GM12878 (cell line): ENCODE data around the gene SLC2A2. TPM values are rescaled to one million over a fixed set of nuclear protein-coding genes. Genes with fewer than 3 reads are reported as not detected.

ENCODE experiments used
- CREM ChIP-seq: IDR thresholded peaks from 2 replicates; pipeline ENCODE4 v1.6.1; 2014; ENCODE audit warnings: antibody characterized with exemption, low read depth
- HCFC1 ChIP-seq: fragments of 150-350 bp; IDR thresholded peaks from 2 replicates; pipeline ENCODE4 v1.6.1; 2014; ENCODE audit warnings: low read length
- JUNB ChIP-seq: IDR thresholded peaks from 2 replicates; pipeline ENCODE4 v1.6.1; 2016; ENCODE audit warnings: antibody characterized with exemption, mild to moderate bottlenecking
- NR2C1 ChIP-seq: fragments of 450-650 bp; IDR thresholded peaks from 2 replicates; pipeline ENCODE4 v1.6.1; 2017; ENCODE audit warnings: antibody characterized with exemption, mild to moderate bottlenecking, moderate library complexity
- TARDBP ChIP-seq: IDR thresholded peaks from 2 replicates; pipeline ENCODE4 v1.6.1; 2016; ENCODE audit warnings: borderline replicate concordance
- TCF3 ChIP-seq: IDR thresholded peaks from 2 replicates; pipeline ENCODE4 v1.6.1; 2012; ENCODE audit warnings: low read depth, mild to moderate bottlenecking, low read length, borderline replicate concordance; ENCODE audit not compliant: insufficient read depth
- ZNF622 ChIP-seq: fragments of 450-650 bp; IDR thresholded peaks from 2 replicates; pipeline ENCODE4 v1.6.1; 2017; ENCODE audit warnings: mild to moderate bottlenecking, inconsistent platforms
- polyA plus RNA-seq, 11 experiments: library from polyadenylated mRNA; depleted of rRNA in 4 of 11; unstranded in 6 of 11; stranded (reverse) in 5 of 11; fragments of >200 nt; fragmentation: Nextera tagmentation in 4 of 11; fragmentation: Illumina TruSeq in 1 of 11; extraction: Ambion mirVana in 4 of 11; extraction: Trizol in 1 of 11; gene quantifications; 1 replicate in 1 of 11; 2 replicates in 10 of 11; pipeline versions ENCODE4 v1.2.1 to v1.2.3, GENCODE V29; 2011 to 2016; ENCODE audit warnings: inconsistent platforms in 2 of 11, missing spikeins in 2 of 11, low read depth in 1 of 11
- total RNA-seq, 4 experiments: library from RNA; depleted of rRNA in 3 of 4; stranded (reverse); fragments of >200 nt in 3 of 4; fragmentation: Illumina TruSeq in 1 of 4; extraction: Trizol in 1 of 4; gene quantifications; 2 replicates each; pipeline versions ENCODE4 v1.2.1 to v1.2.3, GENCODE V29; 2013 to 2021
- TF ChIP-seq, protein P1 (sequence below): IDR thresholded peaks from 2 replicates; pipeline ENCODE4 v1.6.1; 2011; ENCODE audit warnings: mild to moderate bottlenecking, low read depth, low read length, moderate library complexity; ENCODE audit not compliant: insufficient replicate concordance
- TF ChIP-seq, protein P2 (sequence below): fragments of 450-650 bp; IDR thresholded peaks from 2 replicates; pipeline ENCODE4 v1.6.1; 2017; ENCODE audit warnings: mild to moderate bottlenecking, moderate library complexity
- TF ChIP-seq, protein P3 (sequence below): IDR thresholded peaks from 2 replicates; pipeline ENCODE4 v1.6.1; 2012; ENCODE audit warnings: low read length, inconsistent platforms
- TF ChIP-seq, protein P4 (sequence below): fragments of 450-650 bp; IDR thresholded peaks from 2 replicates; pipeline ENCODE4 v1.6.1; 2017; ENCODE audit warnings: mild to moderate bottlenecking

Gene SLC2A2
- total and polyA plus RNA-seq, 10 of the 15 experiments (the other 5 are each of a cell fraction or from before 2014, with no cell fraction given) = 0.04 to 0.10 (median 0.04) TPM; not detected in 7

DNA sequence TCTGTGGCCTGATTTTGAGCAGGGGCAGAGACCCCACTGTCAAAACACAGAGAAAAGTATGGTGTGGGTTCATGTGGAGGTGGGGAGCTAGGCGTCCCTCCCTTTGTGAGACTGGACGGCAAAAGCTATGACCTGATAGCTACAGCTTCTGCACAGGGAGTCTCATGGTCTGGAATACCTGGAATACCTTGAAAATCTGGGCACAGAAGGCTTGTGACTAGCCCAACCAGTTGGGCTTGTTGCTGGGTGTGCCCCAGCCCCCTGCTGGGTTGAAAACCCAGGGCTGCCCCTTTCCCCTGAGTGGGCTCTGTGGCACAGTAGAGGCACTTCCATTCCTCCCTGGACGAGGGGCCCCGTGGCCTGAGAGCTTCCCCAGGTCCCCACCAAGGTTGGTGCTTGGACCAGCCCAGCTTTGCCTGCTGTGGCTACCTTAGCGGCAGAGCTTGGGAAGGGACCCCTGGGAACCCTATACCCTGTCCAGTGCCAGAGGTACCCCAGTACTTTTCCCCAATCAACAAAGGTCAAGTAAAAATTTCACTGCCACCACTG lies 37.3 kb downstream of the SLC2A2 start (continued):
- TF ChIP-seq, protein P1, sequence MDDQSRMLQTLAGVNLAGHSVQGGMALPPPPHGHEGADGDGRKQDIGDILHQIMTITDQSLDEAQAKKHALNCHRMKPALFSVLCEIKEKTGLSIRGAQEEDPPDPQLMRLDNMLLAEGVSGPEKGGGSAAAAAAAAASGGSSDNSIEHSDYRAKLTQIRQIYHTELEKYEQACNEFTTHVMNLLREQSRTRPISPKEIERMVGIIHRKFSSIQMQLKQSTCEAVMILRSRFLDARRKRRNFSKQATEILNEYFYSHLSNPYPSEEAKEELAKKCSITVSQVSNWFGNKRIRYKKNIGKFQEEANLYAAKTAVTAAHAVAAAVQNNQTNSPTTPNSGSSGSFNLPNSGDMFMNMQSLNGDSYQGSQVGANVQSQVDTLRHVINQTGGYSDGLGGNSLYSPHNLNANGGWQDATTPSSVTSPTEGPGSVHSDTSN = no peak
- TF ChIP-seq CREM (no peak), TCF3 (no peak), ZNF622 (no peak), JUNB (no peak), NR2C1 (no peak), TARDBP (no peak), HCFC1 (no peak)
- TF ChIP-seq, protein P2, sequence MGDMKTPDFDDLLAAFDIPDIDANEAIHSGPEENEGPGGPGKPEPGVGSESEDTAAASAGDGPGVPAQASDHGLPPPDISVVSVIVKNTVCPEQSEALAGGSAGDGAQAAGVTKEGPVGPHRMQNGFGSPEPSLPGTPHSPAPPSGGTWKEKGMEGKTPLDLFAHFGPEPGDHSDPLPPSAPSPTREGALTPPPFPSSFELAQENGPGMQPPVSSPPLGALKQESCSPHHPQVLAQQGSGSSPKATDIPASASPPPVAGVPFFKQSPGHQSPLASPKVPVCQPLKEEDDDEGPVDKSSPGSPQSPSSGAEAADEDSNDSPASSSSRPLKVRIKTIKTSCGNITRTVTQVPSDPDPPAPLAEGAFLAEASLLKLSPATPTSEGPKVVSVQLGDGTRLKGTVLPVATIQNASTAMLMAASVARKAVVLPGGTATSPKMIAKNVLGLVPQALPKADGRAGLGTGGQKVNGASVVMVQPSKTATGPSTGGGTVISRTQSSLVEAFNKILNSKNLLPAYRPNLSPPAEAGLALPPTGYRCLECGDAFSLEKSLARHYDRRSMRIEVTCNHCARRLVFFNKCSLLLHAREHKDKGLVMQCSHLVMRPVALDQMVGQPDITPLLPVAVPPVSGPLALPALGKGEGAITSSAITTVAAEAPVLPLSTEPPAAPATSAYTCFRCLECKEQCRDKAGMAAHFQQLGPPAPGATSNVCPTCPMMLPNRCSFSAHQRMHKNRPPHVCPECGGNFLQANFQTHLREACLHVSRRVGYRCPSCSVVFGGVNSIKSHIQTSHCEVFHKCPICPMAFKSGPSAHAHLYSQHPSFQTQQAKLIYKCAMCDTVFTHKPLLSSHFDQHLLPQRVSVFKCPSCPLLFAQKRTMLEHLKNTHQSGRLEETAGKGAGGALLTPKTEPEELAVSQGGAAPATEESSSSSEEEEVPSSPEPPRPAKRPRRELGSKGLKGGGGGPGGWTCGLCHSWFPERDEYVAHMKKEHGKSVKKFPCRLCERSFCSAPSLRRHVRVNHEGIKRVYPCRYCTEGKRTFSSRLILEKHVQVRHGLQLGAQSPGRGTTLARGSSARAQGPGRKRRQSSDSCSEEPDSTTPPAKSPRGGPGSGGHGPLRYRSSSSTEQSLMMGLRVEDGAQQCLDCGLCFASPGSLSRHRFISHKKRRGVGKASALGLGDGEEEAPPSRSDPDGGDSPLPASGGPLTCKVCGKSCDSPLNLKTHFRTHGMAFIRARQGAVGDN = no peak
- TF ChIP-seq, protein P3, sequence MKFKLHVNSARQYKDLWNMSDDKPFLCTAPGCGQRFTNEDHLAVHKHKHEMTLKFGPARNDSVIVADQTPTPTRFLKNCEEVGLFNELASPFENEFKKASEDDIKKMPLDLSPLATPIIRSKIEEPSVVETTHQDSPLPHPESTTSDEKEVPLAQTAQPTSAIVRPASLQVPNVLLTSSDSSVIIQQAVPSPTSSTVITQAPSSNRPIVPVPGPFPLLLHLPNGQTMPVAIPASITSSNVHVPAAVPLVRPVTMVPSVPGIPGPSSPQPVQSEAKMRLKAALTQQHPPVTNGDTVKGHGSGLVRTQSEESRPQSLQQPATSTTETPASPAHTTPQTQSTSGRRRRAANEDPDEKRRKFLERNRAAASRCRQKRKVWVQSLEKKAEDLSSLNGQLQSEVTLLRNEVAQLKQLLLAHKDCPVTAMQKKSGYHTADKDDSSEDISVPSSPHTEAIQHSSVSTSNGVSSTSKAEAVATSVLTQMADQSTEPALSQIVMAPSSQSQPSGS = no peak
- TF ChIP-seq, protein P4, sequence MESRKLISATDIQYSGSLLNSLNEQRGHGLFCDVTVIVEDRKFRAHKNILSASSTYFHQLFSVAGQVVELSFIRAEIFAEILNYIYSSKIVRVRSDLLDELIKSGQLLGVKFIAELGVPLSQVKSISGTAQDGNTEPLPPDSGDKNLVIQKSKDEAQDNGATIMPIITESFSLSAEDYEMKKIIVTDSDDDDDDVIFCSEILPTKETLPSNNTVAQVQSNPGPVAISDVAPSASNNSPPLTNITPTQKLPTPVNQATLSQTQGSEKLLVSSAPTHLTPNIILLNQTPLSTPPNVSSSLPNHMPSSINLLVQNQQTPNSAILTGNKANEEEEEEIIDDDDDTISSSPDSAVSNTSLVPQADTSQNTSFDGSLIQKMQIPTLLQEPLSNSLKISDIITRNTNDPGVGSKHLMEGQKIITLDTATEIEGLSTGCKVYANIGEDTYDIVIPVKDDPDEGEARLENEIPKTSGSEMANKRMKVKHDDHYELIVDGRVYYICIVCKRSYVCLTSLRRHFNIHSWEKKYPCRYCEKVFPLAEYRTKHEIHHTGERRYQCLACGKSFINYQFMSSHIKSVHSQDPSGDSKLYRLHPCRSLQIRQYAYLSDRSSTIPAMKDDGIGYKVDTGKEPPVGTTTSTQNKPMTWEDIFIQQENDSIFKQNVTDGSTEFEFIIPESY = no peak
